SK-N-MC (cell line): ENCODE results near the gene TMIGD3.

Experiments
- EZH2 ChIP-seq: fragments of 200-600 bp; sonication (generic); IDR thresholded peaks from one replicate; pipeline ENCODE4 v1.6.1; 2017; ENCODE audit warnings: antibody characterized with exemption
- FOXP2 ChIP-seq: optimal IDR thresholded peaks from 2 replicates; pipeline ENCODE3; 2011; ENCODE audit warnings: mild to moderate bottlenecking, moderate library complexity; ENCODE audit not compliant: insufficient read depth; ENCODE audit errors: extremely low read length, control extremely low read depth
- POLR2AphosphoS5 ChIP-seq: IDR thresholded peaks from 2 replicates; pipeline ENCODE4 v1.6.1; 2012; ENCODE audit warnings: mild to moderate bottlenecking, low read depth, low read length, borderline replicate concordance

- no peak for TF ChIP-seq EZH2
- TF ChIP-seq POLR2AphosphoS5: no peak
- no peak for TF ChIP-seq FOXP2
Measured at GRCh38 chr1:111444031-111444430, 59.4 kb downstream of the TMIGD3 start.
